GM18502 (cell line): ENCODE measurements around the gene TUFT1.

ENCODE experiments used
- ATAC-seq: cut with Tn5 transposase; IDR thresholded peaks from one replicate; pipeline ENCODE4 v1.9.1; 2021; ENCODE audit warnings: mild to moderate bottlenecking; ENCODE audit not compliant: unreplicated experiment, poor library complexity

TUFT1 gene, protein sequence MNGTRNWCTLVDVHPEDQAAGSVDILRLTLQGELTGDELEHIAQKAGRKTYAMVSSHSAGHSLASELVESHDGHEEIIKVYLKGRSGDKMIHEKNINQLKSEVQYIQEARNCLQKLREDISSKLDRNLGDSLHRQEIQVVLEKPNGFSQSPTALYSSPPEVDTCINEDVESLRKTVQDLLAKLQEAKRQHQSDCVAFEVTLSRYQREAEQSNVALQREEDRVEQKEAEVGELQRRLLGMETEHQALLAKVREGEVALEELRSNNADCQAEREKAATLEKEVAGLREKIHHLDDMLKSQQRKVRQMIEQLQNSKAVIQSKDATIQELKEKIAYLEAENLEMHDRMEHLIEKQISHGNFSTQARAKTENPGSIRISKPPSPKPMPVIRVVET

DNA sequence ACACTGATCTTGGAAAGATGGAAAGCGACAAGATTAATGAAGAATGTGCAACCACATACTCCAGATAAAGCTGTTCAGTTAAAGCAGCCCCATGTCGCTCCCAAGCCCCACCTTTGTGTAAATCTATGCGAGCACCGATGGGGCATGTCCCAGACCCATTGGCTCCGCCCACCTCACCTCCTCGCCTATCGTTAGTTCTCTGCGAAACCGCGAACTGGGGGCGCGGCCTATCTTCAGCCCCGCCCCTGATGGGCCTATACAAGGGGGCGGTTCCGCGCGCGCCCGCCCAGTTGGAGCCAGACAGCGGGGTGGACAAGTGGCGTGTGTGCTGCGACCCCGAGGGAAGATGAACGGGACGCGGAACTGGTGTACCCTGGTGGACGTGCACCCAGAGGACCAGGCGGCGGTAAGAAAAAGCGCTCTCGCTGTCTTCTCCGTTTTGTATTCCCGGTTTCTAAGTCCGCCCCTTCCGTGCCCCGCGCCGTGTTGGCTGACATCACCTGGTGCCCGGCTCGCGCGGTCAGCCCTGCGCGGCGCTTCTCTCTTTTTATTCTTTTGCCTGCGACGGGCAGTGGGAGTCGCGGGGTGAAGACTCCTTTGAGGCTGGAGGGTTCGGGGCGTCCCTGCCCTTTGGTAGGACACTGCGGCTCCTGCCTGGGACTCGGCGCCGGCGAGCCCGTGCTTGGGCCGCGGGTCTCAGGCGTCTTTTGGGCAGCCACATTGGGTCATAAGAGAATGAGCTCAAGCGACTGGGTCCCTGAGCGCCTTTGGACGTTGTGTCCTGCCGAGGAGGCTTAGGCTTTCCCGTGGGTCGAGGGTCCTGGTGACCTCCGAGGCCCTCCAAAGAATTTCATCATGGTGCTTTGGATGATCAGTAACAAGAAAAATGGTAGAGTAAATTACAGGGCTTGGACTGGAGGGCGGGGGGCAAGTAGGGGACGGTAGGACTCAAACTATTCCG is at the start of gene TUFT1:
Gene TUFT1, plus strand, starts transcription at position 289 of the 961 bp plus-strand sequence. Its CDS starts 58 bp downstream, at position 347.
- ATAC-seq = peak; percentile 92

DNA sequence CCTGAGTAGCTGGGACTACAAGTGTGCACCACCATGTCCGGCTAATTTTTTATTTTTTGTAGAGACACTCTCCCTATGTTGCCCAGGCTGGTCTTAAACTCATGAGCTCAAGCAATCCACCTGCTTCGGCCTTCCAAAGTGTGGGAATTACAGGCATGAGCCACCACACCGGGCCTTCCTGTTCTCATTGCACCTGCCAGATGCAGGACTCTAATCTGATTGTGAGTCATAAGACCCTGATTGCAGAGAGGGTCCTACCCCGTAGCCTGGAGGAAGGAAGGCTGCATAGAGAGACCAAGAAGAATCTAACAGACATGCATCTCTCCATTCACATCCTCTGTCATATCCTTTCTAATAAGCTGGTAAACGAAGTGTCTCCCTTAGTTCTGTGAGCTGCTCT is 48.5 kb upstream of the TUFT1 start:
- ATAC-seq = no peak

DNA sequence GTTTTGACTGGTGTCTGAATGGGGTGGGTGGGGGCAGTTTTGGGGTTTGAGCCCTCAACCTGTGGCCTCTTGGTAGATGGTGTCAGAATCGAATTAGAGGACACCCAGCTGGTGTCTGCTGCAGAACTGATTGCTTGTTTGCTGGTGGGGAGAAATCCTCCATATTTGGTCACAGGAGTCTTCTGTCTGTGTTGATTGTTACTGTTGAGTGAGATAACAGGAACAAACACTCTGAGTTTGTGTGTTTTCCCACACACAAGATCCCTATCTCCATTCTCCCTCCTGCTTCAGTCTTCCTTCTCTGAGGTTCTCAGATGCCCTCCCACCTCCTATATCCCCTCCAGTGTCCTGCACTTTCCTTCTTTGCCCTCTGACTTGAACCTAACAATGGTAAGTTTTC is 48.0 kb upstream of the TUFT1 start:
- no peak for ATAC-seq

DNA sequence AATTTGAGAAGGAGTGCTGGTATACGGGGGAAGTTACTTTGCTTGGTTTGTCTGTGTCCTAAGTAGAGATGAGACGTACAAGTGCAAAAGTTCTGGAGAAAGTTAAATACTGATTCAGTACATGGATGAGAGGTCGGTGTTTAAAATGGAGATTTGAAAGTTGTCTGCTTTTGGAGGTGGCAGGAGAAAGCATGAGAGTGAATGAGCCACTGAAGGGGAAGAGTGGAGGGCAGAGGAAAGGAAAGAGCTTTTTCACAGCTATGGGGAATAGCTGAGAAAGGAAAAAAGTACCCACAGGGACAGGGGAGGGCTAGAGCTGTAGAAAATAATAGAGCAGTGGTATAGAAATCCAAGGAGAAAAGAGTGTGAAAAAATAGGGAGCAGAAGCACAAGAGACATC is 47.1 kb upstream of the TUFT1 start:
- no peak for ATAC-seq

DNA sequence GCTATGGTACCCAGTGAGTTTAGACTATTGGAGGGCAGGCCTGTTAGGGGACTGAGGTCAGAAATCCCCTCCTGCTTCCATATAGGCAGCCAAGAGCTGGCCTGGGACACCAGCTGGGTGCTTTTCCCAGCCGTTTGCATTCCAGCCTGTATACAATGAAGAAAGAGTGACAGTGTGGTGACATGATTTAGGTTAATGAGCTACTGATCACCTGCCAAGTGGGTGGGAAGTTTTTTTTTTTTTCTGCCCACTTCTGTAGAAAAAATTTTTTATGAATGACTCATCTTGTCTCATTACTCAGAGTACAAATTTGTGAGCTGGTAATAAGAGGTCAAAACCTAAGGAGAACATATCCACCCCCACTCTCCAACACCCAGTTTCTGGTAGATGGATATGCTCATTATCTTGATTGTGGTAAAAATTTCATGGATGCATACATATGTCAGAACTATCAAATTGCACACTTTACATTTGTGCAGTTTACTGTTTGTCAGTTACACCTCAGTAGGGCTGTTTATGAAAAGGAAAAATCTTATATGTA is 45.3 kb upstream of the TUFT1 start:
- ATAC-seq = no peak

DNA sequence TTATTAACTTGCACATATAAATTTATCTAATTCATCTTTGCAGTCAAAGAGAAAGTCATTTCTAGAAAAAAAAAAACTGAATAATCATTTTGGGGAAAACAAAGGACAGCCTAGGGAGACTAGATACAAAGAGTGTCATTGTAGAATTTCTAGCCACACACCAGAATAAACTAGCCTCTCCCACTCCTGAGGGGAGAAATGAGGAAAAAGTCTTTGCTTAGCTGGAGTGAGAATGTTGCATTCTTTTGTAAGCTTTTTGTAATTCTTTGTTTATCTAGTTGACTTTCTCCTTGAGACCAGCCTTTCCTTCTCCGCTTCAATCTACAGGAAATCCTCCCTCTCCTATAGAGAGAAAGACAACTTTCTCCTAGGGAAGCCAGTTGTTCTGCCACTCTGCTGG is 44.8 kb upstream of the TUFT1 start:
- no peak for ATAC-seq

DNA sequence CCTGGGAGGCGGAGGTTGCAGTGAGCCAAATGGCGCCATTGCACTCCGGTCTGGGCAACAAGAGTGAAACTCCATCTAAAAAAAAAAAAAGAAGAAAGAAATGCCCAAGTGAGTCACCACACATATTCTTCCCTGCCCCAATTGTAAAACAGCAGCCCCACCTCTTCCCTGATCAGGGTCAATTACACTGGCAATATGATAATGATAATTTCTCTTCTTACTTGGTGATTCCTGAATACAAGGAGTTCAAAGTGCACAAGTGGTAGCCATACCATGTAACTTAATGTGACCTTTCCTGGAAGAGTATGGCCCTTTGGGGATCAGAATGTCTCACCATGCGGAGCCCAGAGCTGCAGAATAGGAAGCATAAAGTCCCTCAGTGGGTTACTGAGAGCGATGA is 40.7 kb upstream of the TUFT1 start:
- no peak for ATAC-seq

DNA sequence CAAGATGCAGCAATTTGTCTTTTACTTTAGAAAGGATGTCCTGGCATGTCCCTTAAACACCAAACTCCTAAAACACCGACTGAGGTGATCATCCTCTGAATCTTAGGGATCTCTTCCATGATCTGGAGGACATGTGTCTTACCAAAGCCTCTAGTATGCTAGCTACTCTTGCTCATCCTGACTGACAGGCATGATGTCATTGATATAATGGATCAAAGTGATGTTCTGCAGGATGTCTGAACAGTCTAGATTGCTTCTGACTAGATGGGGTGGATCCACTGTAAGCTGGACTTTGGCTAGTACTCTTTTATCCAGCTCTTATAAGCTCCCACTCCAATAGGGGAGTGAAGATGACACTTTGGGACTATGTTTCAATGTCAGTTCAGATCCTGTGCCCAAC is 40.2 kb upstream of the TUFT1 start:
- no peak for ATAC-seq

DNA sequence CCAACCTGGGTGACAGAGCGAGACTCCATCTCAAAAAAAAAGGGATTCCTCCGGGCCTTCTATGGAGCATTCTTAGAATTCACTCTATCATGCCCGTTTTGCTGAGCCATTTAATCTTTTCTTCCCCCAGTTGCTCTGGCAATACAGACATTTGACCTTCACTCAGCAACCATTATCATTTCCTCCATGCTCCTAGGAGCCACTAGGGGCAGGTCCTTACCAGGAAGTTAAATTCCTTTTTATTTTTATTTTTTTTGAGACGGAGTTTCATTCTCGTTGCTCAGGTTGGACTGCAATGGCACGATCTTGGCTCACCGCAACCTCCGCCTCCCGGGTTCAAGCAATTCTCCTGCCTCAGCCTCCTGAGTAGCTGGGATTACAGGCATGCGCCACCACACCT is 38.6 kb upstream of the TUFT1 start:
- ATAC-seq = no peak

DNA sequence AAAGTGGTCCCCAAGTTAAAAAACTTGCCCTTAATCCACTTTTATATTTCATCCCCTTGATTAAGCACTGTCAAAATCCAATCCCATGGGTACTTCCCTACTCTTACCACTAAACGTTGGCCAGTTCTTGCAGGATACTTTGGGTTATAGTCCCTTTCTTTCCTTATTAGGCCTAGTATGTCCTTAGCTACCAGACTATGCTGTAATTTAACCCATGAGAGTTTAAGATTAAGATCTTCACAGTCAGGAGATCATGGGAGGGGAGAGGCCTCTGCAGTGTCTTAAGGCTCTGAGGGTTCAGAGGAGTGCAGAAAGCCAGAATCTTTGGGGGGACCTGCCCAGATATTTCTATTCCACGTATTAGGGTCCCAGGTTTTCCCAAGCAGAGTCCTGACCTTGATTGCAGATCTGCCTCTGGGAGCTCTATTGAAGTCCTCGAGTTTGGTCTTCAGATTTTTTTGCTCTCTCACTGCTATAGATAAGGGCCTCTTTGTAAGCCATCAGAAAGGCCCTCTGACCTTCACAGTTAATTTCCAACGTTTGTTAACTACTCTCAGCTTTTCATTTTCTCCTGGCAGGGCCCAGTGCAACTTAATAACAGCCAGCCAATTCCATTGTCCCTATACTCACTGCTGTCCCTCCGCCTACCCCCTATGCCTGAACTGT is 37.9 kb upstream of the TUFT1 start:
- ATAC-seq = no peak

DNA sequence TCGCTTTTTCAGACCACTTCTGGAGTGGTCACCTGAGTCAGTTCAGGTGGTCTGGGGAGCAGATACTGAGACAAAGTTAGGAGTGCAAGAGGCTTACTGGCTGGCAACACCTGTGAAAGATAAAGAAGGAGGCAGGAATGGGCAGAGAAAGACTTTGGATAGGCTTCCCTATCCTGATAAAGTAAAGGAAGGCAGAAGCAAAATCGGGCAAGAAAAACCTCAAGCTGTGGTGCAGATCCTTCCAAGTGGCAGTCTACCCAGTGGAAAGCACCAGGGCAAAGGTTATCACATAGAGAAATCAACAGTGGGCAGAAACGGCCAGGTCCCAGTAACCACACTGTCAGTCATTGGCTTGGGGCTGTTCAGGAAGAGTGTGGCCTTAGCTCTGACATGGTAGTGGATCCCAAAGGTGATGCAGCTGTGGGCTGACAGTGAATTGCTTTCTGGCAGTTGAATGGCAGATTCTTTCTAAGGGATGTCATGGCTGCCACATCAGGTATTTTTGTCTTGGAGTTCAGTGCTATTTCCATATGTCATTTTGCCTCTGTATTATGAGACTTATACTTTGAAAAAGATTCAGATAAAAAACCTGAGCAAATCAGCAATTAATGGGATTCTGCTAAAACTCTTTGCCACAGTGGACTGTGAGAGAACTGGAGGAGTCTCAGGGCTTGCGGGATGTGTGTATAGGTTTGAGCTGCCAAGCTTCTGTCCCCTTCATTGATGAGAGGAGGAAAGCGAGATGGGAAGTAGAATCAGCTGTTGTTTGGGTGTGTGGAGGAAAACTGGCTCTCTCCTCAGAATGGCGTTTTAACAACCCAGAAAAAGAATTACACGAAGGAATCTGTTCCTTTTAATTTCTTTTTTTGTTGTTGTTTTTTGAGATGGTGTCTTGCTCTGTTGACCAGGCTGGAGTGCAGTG is 37.0 kb upstream of the TUFT1 start:
- no peak for ATAC-seq

DNA sequence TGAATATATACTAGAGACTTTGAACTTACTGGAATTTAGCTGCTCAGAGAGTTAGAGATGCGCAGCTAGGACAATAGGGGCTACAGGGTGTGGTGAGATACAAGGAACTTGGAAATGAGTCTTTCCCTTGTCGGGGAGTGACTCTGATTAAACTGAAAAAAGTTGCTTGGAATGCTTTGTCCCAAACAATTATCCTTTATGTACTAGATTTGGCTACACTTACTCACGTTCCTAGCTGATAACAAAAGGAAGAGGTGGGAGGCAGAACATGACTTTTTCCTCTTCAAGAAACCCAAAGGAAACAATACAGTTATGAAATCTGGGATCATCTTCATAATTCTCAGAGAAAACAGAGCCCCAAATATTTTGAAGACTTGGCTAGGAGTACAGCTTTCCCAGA is 35.9 kb upstream of the TUFT1 start:
- ATAC-seq = no peak

DNA sequence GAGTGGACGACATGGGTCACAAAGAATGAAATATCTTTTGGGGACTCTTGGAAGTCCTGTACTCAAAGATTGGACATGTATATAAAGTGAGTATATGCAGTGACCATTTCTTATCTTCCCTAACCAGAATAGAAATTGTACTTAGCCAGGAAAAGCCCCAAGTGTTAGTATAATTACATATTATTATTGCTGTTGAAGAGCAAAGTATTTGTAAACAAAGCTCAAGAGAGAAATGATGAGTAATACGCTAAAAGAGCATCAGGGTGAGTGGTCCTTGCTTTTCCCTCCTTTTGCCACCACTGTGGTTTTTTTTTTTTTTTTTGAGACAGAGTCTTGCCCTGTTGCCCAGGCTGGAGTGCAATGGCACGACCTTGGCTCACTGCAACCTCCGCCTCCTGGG is 35.4 kb upstream of the TUFT1 start:
- ATAC-seq = no peak

DNA sequence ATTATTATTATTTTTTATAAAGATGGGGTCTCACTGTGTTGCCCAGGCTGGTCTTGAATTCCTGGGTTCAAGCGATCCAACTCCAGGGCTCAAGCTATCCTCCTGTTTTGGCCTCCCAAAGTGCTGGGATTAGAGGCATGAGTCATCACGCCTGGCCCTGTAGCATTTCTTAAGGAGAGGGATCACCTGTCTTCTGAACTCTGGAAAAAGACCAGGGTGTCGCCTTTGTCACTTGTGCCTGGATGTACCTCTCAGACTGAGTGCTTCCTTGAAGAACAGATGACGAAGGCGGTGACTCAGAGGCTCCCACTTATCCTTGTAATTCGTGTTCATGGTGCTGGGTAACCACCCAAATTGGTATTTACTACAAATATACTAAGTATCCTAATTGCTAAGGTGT is 31.3 kb upstream of the TUFT1 start:
- ATAC-seq = no peak

DNA sequence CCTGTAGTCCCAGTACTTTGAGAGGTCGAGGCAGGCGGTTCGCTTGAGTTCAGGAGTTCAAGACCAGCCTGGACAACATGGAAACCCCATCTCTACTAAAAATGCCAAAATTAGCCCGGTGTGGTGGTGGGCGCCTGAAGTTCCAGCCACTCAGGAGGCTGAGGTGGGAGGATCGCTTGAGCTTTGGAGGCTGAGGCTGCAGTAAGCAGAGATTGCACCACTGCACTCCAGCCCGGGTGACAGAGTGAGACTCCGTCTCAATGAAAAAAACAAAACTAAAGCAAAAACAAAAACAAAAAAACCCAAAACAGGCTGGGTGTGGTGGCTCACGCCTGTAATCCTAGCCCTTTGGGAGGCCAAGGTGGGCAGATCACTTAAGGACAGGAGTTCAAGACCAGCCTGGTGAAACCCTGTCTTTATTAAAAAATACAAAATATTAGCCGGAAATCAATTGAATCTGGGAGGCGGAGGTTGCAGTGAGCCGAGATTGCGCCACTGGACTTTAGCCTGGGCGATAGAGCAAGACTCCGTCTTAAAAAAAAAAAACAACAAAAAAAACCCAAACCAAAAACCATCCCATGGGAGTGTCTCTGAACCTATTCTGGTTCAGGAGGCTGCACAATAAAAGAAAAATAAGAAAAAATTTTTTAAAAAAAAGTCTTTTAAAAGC is 30.6 kb upstream of the TUFT1 start:
- ATAC-seq = no peak

DNA sequence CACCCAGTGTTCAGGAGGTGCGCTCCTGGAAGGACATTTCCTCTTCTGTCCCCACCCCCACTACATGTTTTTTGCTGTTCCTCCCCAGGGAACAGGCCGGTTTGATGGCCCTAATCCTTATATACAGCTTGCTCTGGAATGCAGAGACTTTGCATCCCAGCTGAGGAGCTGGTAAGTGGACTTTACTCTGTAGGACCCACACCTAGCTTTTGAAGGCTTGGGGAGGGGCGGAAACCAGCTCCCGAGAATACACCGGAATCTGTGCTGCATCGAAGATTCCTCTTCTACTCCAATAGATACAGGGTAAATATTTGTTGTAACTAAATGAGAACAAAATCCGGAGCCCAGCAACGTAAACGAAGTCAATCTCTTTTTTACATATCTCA is 30.1 kb upstream of the TUFT1 start:
- no peak for ATAC-seq

DNA sequence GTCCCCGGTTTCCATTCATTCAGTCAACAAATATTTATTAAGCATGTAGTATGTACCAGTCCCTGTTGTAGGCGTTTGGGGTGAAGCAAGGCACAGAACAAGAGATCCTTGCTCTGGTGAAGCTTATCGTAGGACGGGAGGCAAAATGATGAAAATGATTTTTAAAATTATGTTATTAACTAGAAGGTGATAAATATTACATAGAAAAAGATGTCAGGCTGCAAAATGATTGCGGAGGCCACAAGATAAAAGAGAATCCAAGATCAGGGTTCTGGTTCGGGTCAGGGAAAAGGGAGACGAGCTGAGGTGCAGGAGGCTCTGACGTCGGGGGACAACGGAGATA is 29.5 kb upstream of the TUFT1 start:
- ATAC-seq = no peak

DNA sequence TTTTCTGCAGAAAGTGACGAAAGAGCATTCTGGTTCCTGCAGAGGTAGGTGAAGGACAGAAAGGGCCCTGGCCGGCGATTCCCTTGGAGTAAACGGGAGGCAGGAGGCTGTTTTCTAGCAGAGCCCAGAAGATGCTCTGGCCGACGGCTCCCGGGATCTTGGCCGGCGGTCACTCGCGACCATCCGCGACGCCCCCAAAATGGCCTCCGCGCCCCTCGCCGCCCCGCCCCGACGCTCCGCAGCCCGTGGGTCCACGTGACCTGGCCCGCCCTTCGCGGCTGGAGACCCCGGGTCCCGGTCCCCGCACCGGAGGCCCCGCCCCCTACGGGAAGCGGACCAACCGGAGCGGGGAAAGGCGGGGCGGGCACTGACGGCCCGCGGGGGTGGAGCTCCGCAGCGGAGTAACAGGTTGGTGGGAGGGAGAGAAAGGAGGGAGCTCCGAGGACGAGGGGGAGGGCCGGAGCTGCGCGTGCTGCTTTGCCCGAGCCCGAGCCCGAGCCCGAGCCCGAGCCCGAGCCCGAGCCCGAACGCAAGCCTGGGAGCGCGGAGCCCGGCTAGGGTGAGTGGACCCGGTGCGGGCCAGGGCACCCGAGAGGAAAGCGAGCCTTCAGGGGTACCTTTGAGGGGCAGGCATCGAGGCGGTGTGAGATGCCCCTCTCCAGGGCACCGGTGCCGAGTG is 29.0 kb upstream of the TUFT1 start, which contains the start of gene CGN:
Gene CGN, plus strand, starts transcription at position 431 of the 679 bp plus-strand sequence. CDS start 7,133 bp downstream, outside the sequence.
- peak; percentile 89 for ATAC-seq
